GM23338 (cell line): Measurements from ENCODE around the gene EFCAB9. TPM values are rescaled to one million over a fixed set of nuclear protein-coding genes. Genes with fewer than 3 reads are reported as not detected.

ENCODE experiments used
- ATAC-seq: fragments of 200-7000 bp; cut with Tn5 transposase; 3 replicates; pipeline ENCODE4 v1.9.1; 2020
- DNase-seq: peaks from one replicate; pipeline ENCODE4 v3.0.0-alpha.2; 2015; ENCODE audit warnings: low spot score
- H2AFZ ChIP-seq: fragments of 200-600 bp; sonication (generic); 2 replicates; pipeline ENCODE4 v1.8.0; 2016; ENCODE audit warnings: antibody characterized with exemption, mild to moderate bottlenecking, moderate library complexity
- H3F3A ChIP-seq: fragments of 200-600 bp; sonication (generic); replicated peaks from 2 replicates; pipeline ENCODE4 v1.8.0; 2017; ENCODE audit warnings: antibody characterized with exemption, mixed run types, low read depth
- H3K27ac ChIP-seq: fragments of 200-600 bp; sonication (generic); 2 replicates; pipeline ENCODE4 v1.6.1; 2016; ENCODE audit warnings: low read depth
- H3K27me3 ChIP-seq: fragments of 200-600 bp; sonication (generic); 2 replicates; pipeline ENCODE4 v1.8.0; 2016; ENCODE audit warnings: mild to moderate bottlenecking, mixed run types, moderate library complexity; ENCODE audit not compliant: insufficient read depth
- H3K36me3 ChIP-seq: fragments of 200-600 bp; sonication (generic); 2 replicates; pipeline ENCODE4 v1.8.0; 2016; ENCODE audit warnings: mild to moderate bottlenecking; ENCODE audit not compliant: insufficient read depth
- H3K4me1 ChIP-seq: fragments of 200-600 bp; sonication (generic); 2 replicates; pipeline ENCODE4 v1.8.0; 2016; ENCODE audit warnings: mild to moderate bottlenecking, moderate library complexity; ENCODE audit not compliant: insufficient read depth
- H3K4me2 ChIP-seq: fragments of 200-600 bp; sonication (generic); 2 replicates; pipeline ENCODE4 v1.7.1; 2017; ENCODE audit warnings: mixed run types
- H3K4me3 ChIP-seq: fragments of 200-600 bp; sonication (generic); 2 replicates; pipeline ENCODE4 v1.6.1; 2016; ENCODE audit warnings: mixed run types
- H3K79me2 ChIP-seq: fragments of 200-600 bp; sonication (generic); replicated peaks from 2 replicates; pipeline ENCODE4 v1.8.0; 2017; ENCODE audit warnings: mild to moderate bottlenecking; ENCODE audit not compliant: insufficient read depth
- H3K9me2 ChIP-seq: fragments of 200-600 bp; sonication (generic); 2 replicates; pipeline ENCODE4 v1.8.0; 2017; ENCODE audit not compliant: insufficient read depth
- H4K20me1 ChIP-seq: fragments of 200-600 bp; sonication (generic); replicated peaks from 2 replicates; pipeline ENCODE4 v1.8.0; 2017; ENCODE audit warnings: mild to moderate bottlenecking; ENCODE audit not compliant: insufficient read depth
- H3K27ac Mint-ChIP-seq: 2 replicates; pipeline ENCODE4 v1.8.0; 2020; ENCODE audit warnings: inconsistent platforms, mild to moderate bottlenecking, moderate library complexity, mixed read lengths
- H3K27me3 Mint-ChIP-seq: 3 replicates; pipeline ENCODE4 v1.8.0; 2022; ENCODE audit warnings: low read depth, mild to moderate bottlenecking, moderate library complexity, mixed read lengths, inconsistent platforms; ENCODE audit not compliant: insufficient read depth, poor library complexity
- H3K36me3 Mint-ChIP-seq: 3 replicates; pipeline ENCODE4 v1.8.0; 2021; ENCODE audit warnings: low read depth, mild to moderate bottlenecking, inconsistent platforms, moderate library complexity, mixed read lengths
- H3K4me1 Mint-ChIP-seq: 3 replicates; pipeline ENCODE4 v1.8.0; 2020; ENCODE audit warnings: mild to moderate bottlenecking, inconsistent platforms, mixed read lengths
- H3K4me3 Mint-ChIP-seq: 3 replicates; pipeline ENCODE4 v1.8.0; 2021; ENCODE audit warnings: moderate library complexity, mild to moderate bottlenecking, inconsistent platforms, mixed read lengths
- H3K9me3 Mint-ChIP-seq: 3 replicates; pipeline ENCODE4 v1.8.0; 2020; ENCODE audit warnings: moderate library complexity, mild to moderate bottlenecking, inconsistent platforms, mixed read lengths
- CREB1 ChIP-seq: fragments of 250-450 bp; sonication (Bioruptor Pico); IDR thresholded peaks from 2 replicates; pipeline ENCODE4 v1.5.0; 2020; ENCODE audit warnings: low read depth, mild to moderate bottlenecking, moderate library complexity
- EZH2 ChIP-seq: fragments of 200-600 bp; sonication (generic); IDR thresholded peaks from one replicate; pipeline ENCODE4 v1.8.0; 2017; ENCODE audit warnings: antibody characterized with exemption, mild to moderate bottlenecking, low read depth; ENCODE audit not compliant: unreplicated experiment
- EZH2phosphoT487 ChIP-seq: fragments of 200-600 bp; sonication (generic); IDR thresholded peaks from one replicate; pipeline ENCODE4 v1.8.1; 2018; ENCODE audit warnings: antibody characterized with exemption; ENCODE audit not compliant: unreplicated experiment
- JUNB ChIP-seq: IDR thresholded peaks from one replicate; pipeline ENCODE4 v1.6.1; 2016; ENCODE audit warnings: antibody characterized with exemption; ENCODE audit not compliant: unreplicated experiment
- NANOG ChIP-seq: IDR thresholded peaks from 2 replicates; pipeline ENCODE4 v1.6.1; 2016; ENCODE audit warnings: antibody characterized with exemption, borderline replicate concordance
- STAT1 ChIP-seq: IDR thresholded peaks from one replicate; pipeline ENCODE4 v1.6.1; 2016; ENCODE audit warnings: antibody characterized with exemption; ENCODE audit not compliant: unreplicated experiment
- ZNF114 ChIP-seq: fragments of 250-450 bp; sonication (Bioruptor Pico); IDR thresholded peaks from 2 replicates; pipeline ENCODE4 v1.5.0; 2020; ENCODE audit warnings: mild to moderate bottlenecking, moderate library complexity
- ZNF331 ChIP-seq: fragments of 250-450 bp; sonication (Bioruptor Pico); IDR thresholded peaks from 2 replicates; pipeline ENCODE4 v1.5.0; 2020; ENCODE audit warnings: low read depth, mild to moderate bottlenecking, moderate library complexity
- polyA plus RNA-seq: library from polyadenylated mRNA; unstranded; fragments of >200 nt; fragmentation: Nextera tagmentation; extraction: Ambion mirVana; gene quantifications from 2 replicates; pipeline ENCODE4 v1.2.1, GENCODE V29; 2016
- total RNA-seq: library from RNA; depleted of rRNA; stranded (reverse); fragments of >200 nt; shearing (Covaris generic); gene quantifications from 2 replicates; pipeline ENCODE4 v1.2.3, GENCODE V29; 2014
- TF ChIP-seq, protein P1 (sequence below): IDR thresholded peaks from one replicate; pipeline ENCODE4 v1.6.1; 2018; ENCODE audit warnings: antibody characterized with exemption; ENCODE audit not compliant: unreplicated experiment
- TF ChIP-seq, protein P2 (sequence below), 2 experiments: fragments of 200-600 bp in 1 of 2; sonication (generic) in 1 of 2; conservative IDR thresholded peaks; 2 replicates each; pipeline versions ENCODE4 v1.5.1 to v1.6.1; 2016 to 2017; ENCODE audit warnings: antibody characterized with exemption in 2 of 2, low read depth in 2 of 2, mild to moderate bottlenecking in 2 of 2, moderate library complexity in 1 of 2
- TF ChIP-seq, protein P3 (sequence below): fragments of 250-450 bp; sonication (Bioruptor Pico); IDR thresholded peaks from 2 replicates; pipeline ENCODE4 v1.5.0; 2020; ENCODE audit warnings: mild to moderate bottlenecking, moderate library complexity

Gene EFCAB9
- total and polyA plus RNA-seq, 2 experiments from 2014 or later, result not detected

DNA sequence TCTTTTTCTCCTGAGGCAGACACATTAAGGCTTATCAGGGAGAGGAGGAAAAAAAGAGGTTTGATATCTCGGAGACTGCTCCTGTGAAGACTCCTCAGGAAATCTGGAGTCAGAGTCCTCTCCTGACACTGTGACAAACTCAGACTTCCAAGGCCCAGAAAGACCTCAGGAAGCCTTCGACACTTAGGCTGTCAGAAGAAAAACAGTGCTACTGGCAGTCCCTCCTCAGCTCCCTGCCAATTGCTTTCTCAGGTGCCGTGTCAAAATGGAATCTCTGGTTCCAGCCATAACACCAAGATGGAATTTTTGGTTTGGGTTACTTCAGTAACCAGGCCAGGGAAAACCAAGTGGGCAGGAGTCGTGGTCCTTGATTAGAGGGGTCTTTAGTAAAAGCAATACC is 10.1 kb upstream of the EFCAB9 start:
- DNase-seq, result no peak
- H3K36me3 ChIP-seq, result no peaks in the 10 kb centered on the region
- TF ChIP-seq, protein P1, sequence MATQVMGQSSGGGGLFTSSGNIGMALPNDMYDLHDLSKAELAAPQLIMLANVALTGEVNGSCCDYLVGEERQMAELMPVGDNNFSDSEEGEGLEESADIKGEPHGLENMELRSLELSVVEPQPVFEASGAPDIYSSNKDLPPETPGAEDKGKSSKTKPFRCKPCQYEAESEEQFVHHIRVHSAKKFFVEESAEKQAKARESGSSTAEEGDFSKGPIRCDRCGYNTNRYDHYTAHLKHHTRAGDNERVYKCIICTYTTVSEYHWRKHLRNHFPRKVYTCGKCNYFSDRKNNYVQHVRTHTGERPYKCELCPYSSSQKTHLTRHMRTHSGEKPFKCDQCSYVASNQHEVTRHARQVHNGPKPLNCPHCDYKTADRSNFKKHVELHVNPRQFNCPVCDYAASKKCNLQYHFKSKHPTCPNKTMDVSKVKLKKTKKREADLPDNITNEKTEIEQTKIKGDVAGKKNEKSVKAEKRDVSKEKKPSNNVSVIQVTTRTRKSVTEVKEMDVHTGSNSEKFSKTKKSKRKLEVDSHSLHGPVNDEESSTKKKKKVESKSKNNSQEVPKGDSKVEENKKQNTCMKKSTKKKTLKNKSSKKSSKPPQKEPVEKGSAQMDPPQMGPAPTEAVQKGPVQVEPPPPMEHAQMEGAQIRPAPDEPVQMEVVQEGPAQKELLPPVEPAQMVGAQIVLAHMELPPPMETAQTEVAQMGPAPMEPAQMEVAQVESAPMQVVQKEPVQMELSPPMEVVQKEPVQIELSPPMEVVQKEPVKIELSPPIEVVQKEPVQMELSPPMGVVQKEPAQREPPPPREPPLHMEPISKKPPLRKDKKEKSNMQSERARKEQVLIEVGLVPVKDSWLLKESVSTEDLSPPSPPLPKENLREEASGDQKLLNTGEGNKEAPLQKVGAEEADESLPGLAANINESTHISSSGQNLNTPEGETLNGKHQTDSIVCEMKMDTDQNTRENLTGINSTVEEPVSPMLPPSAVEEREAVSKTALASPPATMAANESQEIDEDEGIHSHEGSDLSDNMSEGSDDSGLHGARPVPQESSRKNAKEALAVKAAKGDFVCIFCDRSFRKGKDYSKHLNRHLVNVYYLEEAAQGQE, result no peak
- TF ChIP-seq EZH2 (no peak), NANOG (no peak)
- TF ChIP-seq, protein P2, sequence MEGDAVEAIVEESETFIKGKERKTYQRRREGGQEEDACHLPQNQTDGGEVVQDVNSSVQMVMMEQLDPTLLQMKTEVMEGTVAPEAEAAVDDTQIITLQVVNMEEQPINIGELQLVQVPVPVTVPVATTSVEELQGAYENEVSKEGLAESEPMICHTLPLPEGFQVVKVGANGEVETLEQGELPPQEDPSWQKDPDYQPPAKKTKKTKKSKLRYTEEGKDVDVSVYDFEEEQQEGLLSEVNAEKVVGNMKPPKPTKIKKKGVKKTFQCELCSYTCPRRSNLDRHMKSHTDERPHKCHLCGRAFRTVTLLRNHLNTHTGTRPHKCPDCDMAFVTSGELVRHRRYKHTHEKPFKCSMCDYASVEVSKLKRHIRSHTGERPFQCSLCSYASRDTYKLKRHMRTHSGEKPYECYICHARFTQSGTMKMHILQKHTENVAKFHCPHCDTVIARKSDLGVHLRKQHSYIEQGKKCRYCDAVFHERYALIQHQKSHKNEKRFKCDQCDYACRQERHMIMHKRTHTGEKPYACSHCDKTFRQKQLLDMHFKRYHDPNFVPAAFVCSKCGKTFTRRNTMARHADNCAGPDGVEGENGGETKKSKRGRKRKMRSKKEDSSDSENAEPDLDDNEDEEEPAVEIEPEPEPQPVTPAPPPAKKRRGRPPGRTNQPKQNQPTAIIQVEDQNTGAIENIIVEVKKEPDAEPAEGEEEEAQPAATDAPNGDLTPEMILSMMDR (conservative IDR thresholded peaks at IDR 0.05; ENCODE audit: low read depth in 2 of 2), result no peak
- Mint-ChIP-seq H3K4me1 (peaks cover 29% of the 10 kb centered on the region), H3K27ac (no peak overlapping the region), H3K4me3 (no peak overlapping the region), H3K27me3 (peaks cover 10% of the 10 kb centered on the region), H3K36me3 (peaks cover 8% of the 10 kb centered on the region; the same call in 2 of the 3 replicates), H3K9me3 (no peaks in the 10 kb centered on the region; the same call in 2 of the 3 replicates)
- H3K9me2 ChIP-seq, result no peaks in the 10 kb centered on the region
- H3F3A ChIP-seq, result peaks cover 15% of the 10 kb centered on the region
- H3K27ac ChIP-seq, result no peak overlapping the region
- H3K4me2 ChIP-seq, result no peak overlapping the region
- peaks cover 4% of the 10 kb centered on the region for H4K20me1 ChIP-seq
- ATAC-seq, result no peak
- no peaks in the 10 kb centered on the region for H3K27me3 ChIP-seq
- H3K4me3 ChIP-seq, result no peak overlapping the region
- peaks cover 37% of the 10 kb centered on the region for H3K4me1 ChIP-seq
- no peak overlapping the region for H2AFZ ChIP-seq
- H3K79me2 ChIP-seq, result peaks cover 70% of the 10 kb centered on the region

DNA sequence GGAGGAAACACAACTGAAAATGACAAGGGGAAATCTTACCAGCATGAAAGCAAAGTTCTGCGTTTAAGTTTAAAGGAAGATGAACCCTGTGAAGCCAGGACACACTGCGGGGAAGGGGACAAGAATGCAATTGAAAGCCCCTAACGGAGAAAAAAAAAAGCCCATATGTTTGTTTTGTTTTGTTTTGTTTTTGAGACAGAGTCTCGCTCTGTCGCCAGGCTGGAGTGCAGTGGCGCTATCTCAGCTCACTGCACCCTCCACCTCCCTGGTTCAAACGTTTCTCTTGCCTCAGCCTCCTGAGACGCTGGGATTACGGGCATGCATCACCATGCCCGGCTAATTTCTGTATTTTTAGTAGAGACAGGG is 8.9 kb upstream of the EFCAB9 start:
- Mint-ChIP-seq H3K27ac (no peak overlapping the region; the same call in 1 of the 2 replicates), H3K27me3 (peaks cover 17% of the 10 kb centered on the region), H3K36me3 (peaks cover 8% of the 10 kb centered on the region; the same call in 2 of the 3 replicates), H3K4me1 (peaks cover 26% of the 10 kb centered on the region), H3K4me3 (no peak overlapping the region), H3K9me3 (no peaks in the 10 kb centered on the region; the same call in 2 of the 3 replicates)
- Histone ChIP-seq H4K20me1 (no peaks in the 10 kb centered on the region), H3K4me1 (peaks cover 33% of the 10 kb centered on the region), H3K79me2 (peaks cover 62% of the 10 kb centered on the region), H3K4me3 (no peak overlapping the region), H3K27ac (no peak overlapping the region), H2AFZ (no peak overlapping the region), H3K4me2 (no peak overlapping the region), H3F3A (peaks cover 15% of the 10 kb centered on the region), H3K36me3 (no peaks in the 10 kb centered on the region), H3K9me2 (no peaks in the 10 kb centered on the region), H3K27me3 (peaks cover 10% of the 10 kb centered on the region)
- TF ChIP-seq, protein P3, sequence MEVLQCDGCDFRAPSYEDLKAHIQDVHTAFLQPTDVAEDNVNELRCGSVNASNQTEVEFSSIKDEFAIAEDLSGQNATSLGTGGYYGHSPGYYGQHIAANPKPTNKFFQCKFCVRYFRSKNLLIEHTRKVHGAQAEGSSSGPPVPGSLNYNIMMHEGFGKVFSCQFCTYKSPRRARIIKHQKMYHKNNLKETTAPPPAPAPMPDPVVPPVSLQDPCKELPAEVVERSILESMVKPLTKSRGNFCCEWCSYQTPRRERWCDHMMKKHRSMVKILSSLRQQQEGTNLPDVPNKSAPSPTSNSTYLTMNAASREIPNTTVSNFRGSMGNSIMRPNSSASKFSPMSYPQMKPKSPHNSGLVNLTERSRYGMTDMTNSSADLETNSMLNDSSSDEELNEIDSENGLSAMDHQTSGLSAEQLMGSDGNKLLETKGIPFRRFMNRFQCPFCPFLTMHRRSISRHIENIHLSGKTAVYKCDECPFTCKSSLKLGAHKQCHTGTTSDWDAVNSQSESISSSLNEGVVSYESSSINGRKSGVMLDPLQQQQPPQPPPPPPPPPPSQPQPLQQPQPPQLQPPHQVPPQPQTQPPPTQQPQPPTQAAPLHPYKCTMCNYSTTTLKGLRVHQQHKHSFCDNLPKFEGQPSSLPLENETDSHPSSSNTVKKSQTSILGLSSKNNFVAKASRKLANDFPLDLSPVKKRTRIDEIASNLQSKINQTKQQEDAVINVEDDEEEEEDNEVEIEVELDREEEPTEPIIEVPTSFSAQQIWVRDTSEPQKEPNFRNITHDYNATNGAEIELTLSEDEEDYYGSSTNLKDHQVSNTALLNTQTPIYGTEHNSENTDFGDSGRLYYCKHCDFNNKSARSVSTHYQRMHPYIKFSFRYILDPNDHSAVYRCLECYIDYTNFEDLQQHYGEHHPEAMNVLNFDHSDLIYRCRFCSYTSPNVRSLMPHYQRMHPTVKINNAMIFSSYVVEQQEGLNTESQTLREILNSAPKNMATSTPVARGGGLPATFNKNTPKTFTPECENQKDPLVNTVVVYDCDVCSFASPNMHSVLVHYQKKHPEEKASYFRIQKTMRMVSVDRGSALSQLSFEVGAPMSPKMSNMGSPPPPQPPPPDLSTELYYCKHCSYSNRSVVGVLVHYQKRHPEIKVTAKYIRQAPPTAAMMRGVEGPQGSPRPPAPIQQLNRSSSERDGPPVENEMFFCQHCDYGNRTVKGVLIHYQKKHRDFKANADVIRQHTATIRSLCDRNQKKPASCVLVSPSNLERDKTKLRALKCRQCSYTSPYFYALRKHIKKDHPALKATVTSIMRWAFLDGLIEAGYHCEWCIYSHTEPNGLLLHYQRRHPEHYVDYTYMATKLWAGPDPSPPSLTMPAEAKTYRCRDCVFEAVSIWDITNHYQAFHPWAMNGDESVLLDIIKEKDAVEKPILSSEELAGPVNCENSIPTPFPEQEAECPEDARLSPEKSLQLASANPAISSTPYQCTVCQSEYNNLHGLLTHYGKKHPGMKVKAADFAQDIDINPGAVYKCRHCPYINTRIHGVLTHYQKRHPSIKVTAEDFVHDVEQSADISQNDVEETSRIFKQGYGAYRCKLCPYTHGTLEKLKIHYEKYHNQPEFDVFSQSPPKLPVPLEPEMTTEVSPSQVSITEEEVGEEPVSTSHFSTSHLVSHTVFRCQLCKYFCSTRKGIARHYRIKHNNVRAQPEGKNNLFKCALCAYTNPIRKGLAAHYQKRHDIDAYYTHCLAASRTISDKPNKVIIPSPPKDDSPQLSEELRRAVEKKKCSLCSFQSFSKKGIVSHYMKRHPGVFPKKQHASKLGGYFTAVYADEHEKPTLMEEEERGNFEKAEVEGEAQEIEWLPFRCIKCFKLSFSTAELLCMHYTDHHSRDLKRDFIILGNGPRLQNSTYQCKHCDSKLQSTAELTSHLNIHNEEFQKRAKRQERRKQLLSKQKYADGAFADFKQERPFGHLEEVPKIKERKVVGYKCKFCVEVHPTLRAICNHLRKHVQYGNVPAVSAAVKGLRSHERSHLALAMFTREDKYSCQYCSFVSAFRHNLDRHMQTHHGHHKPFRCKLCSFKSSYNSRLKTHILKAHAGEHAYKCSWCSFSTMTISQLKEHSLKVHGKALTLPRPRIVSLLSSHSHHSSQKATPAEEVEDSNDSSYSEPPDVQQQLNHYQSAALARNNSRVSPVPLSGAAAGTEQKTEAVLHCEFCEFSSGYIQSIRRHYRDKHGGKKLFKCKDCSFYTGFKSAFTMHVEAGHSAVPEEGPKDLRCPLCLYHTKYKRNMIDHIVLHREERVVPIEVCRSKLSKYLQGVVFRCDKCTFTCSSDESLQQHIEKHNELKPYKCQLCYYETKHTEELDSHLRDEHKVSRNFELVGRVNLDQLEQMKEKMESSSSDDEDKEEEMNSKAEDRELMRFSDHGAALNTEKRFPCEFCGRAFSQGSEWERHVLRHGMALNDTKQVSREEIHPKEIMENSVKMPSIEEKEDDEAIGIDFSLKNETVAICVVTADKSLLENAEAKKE (CRISPR knock-in tag), result no peak
- TF ChIP-seq EZH2 (no peak), ZNF331 (CRISPR knock-in tag) (no peak), CREB1 (CRISPR knock-in tag) (no peak), STAT1 (no peak), EZH2phosphoT487 (no peak), ZNF114 (CRISPR knock-in tag) (no peak), JUNB (no peak)
- ATAC-seq, result no peak
- no peak for DNase-seq
